ENCODE measurements around the gene FNBP1. TPM values are rescaled to one million over a fixed set of nuclear protein-coding genes. Genes with fewer than 3 reads are reported as not detected.

Gene FNBP1
- total and polyA plus RNA-seq, 10 of the 15 experiments (the other 5 are each of a cell fraction or from before 2014, with no cell fraction given): 64.5 to 353 (median 179) TPM

DNA sequence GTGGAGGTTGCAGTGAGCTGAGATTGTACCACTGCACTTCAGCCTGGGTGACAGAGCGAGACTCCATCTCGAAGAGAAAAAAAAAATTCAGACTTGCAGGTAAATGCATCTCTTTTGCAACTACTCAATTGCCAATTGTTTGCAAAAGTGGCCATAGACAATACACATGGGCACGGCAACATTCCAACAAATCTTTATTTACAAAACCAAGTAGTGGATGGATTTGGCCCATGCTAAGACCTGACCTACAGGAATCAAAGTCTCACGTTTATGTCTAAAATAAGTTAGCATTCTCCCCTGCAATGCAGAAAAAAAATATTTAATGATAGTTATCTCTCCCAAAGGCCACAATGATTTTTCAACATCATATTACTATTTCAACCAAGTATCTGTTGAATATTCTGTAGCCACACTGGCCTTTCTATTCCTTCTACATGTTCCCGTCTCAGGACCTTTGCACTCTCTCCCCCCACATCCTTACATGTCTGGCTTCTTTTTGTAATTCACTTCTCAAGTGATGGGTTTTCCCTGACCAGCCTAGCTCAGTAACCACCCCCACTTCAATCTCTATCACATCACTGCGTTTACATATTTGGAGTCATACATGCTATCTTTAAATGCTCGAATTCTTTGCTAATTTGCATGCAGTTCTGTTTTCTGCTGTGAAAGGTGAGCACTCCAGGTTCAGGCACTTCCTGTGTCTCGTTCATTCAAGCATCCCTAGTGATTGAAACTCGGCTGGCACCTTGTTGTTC lies 54.2 kb downstream of the FNBP1 start (continued):
- TF ChIP-seq, protein P1, sequence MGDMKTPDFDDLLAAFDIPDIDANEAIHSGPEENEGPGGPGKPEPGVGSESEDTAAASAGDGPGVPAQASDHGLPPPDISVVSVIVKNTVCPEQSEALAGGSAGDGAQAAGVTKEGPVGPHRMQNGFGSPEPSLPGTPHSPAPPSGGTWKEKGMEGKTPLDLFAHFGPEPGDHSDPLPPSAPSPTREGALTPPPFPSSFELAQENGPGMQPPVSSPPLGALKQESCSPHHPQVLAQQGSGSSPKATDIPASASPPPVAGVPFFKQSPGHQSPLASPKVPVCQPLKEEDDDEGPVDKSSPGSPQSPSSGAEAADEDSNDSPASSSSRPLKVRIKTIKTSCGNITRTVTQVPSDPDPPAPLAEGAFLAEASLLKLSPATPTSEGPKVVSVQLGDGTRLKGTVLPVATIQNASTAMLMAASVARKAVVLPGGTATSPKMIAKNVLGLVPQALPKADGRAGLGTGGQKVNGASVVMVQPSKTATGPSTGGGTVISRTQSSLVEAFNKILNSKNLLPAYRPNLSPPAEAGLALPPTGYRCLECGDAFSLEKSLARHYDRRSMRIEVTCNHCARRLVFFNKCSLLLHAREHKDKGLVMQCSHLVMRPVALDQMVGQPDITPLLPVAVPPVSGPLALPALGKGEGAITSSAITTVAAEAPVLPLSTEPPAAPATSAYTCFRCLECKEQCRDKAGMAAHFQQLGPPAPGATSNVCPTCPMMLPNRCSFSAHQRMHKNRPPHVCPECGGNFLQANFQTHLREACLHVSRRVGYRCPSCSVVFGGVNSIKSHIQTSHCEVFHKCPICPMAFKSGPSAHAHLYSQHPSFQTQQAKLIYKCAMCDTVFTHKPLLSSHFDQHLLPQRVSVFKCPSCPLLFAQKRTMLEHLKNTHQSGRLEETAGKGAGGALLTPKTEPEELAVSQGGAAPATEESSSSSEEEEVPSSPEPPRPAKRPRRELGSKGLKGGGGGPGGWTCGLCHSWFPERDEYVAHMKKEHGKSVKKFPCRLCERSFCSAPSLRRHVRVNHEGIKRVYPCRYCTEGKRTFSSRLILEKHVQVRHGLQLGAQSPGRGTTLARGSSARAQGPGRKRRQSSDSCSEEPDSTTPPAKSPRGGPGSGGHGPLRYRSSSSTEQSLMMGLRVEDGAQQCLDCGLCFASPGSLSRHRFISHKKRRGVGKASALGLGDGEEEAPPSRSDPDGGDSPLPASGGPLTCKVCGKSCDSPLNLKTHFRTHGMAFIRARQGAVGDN (IDR thresholded peaks at IDR 0.05): no peak
- TF ChIP-seq IKZF2 (IDR thresholded peaks at IDR 0.05) (no peak), GATAD2B (conservative IDR thresholded peaks at IDR 0.05; ENCODE audit: low read depth) (no peak), WRNIP1 (IDR thresholded peaks at IDR 0.05; ENCODE audit: borderline replicate concordance, low read depth, low read length) (no peak), BCL11A (IDR thresholded peaks at IDR 0.05; ENCODE audit: low read depth, low read length) (0 out of 2 replicates have a peak, but pooled peaks have one; percentile 10), IRF4 (IDR thresholded peaks at IDR 0.05; ENCODE audit: low read depth, low read length) (peak; percentile 80; the same call in 1 of the 2 replicates), NBN (IDR thresholded peaks at IDR 0.05) (peak; percentile 81), ATF7 (IDR thresholded peaks at IDR 0.05; ENCODE audit: low read depth) (peak; percentile 92), POLR2A (IDR thresholded peaks at IDR 0.05; ENCODE audit: low read depth, low read length) (peak; percentile 70), EZH2 (IDR thresholded peaks at IDR 0.05; ENCODE audit: borderline replicate concordance, control insufficient read depth, low read depth, low read length) (no peak), MYC (IDR thresholded peaks at IDR 0.05; ENCODE audit: insufficient read depth, insufficient read length, insufficient replicate concordance, low read length, severe bottlenecking) (no peak), HCFC1 (IDR thresholded peaks at IDR 0.05; ENCODE audit: low read length) (no peak), HDGF (IDR thresholded peaks at IDR 0.05) (peak; percentile 44), POLR2AphosphoS2 (IDR thresholded peaks at IDR 0.05; ENCODE audit: low read depth, low read length) (peak; percentile 46), IKZF1 (conservative IDR thresholded peaks at IDR 0.05) (no peak), ZBED1 (IDR thresholded peaks at IDR 0.05; ENCODE audit: borderline replicate concordance) (peak; percentile 85; the same call in 1 of the 2 replicates), RAD21 (IDR thresholded peaks at IDR 0.05; ENCODE audit: insufficient read depth, low read depth, low read length) (peak; percentile 8; the same call in 1 of the 2 replicates), SMAD5 (IDR thresholded peaks at IDR 0.05; ENCODE audit: low read depth) (0 out of 2 replicates have a peak, but pooled peaks have one; percentile 32)
- TF ChIP-seq, protein P2, sequence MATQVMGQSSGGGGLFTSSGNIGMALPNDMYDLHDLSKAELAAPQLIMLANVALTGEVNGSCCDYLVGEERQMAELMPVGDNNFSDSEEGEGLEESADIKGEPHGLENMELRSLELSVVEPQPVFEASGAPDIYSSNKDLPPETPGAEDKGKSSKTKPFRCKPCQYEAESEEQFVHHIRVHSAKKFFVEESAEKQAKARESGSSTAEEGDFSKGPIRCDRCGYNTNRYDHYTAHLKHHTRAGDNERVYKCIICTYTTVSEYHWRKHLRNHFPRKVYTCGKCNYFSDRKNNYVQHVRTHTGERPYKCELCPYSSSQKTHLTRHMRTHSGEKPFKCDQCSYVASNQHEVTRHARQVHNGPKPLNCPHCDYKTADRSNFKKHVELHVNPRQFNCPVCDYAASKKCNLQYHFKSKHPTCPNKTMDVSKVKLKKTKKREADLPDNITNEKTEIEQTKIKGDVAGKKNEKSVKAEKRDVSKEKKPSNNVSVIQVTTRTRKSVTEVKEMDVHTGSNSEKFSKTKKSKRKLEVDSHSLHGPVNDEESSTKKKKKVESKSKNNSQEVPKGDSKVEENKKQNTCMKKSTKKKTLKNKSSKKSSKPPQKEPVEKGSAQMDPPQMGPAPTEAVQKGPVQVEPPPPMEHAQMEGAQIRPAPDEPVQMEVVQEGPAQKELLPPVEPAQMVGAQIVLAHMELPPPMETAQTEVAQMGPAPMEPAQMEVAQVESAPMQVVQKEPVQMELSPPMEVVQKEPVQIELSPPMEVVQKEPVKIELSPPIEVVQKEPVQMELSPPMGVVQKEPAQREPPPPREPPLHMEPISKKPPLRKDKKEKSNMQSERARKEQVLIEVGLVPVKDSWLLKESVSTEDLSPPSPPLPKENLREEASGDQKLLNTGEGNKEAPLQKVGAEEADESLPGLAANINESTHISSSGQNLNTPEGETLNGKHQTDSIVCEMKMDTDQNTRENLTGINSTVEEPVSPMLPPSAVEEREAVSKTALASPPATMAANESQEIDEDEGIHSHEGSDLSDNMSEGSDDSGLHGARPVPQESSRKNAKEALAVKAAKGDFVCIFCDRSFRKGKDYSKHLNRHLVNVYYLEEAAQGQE (IDR thresholded peaks at IDR 0.05; ENCODE audit: low read depth, low read length): no peak
- TF ChIP-seq, protein P3, sequence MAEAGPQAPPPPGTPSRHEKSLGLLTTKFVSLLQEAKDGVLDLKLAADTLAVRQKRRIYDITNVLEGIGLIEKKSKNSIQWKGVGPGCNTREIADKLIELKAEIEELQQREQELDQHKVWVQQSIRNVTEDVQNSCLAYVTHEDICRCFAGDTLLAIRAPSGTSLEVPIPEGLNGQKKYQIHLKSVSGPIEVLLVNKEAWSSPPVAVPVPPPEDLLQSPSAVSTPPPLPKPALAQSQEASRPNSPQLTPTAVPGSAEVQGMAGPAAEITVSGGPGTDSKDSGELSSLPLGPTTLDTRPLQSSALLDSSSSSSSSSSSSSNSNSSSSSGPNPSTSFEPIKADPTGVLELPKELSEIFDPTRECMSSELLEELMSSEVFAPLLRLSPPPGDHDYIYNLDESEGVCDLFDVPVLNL (IDR thresholded peaks at IDR 0.05; ENCODE audit: low read depth, low read length): no peak
- TF ChIP-seq, protein P4, sequence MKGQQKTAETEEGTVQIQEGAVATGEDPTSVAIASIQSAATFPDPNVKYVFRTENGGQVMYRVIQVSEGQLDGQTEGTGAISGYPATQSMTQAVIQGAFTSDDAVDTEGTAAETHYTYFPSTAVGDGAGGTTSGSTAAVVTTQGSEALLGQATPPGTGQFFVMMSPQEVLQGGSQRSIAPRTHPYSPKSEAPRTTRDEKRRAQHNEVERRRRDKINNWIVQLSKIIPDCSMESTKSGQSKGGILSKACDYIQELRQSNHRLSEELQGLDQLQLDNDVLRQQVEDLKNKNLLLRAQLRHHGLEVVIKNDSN (IDR thresholded peaks at IDR 0.05; ENCODE audit: borderline replicate concordance, extremely low read length, insufficient read depth, low read depth, low read length): no peak
